HepG2 (cell line): Measurements from ENCODE around the gene CCNDBP1. TPM values are rescaled to one million over a fixed set of nuclear protein-coding genes. Genes with fewer than 3 reads are reported as not detected.

ENCODE experiments used
- ADNP ChIP-seq: sonication (generic); formaldehyde crosslinking; IDR thresholded peaks from 2 replicates; pipeline ENCODE4 v1.4.0; 2020; ENCODE audit warnings: missing genetic modification reagents
- AGO2 ChIP-seq: fragments of 200-400 bp; formaldehyde crosslinking; optimal IDR thresholded peaks from 2 replicates; pipeline ENCODE3; 2017; ENCODE audit warnings: mild to moderate bottlenecking, low read depth, low read length, moderate library complexity
- CENPT ChIP-seq: sonication (generic); formaldehyde crosslinking; IDR thresholded peaks from 2 replicates; pipeline ENCODE4 v1.8.0; 2022; ENCODE audit warnings: low read depth, mild to moderate bottlenecking, moderate library complexity, missing genetic modification reagents
- CHCHD3 ChIP-seq: sonication (generic); formaldehyde crosslinking; IDR thresholded peaks from 2 replicates; pipeline ENCODE4 v1.8.0; 2022; ENCODE audit warnings: mild to moderate bottlenecking, missing genetic modification reagents, moderate library complexity
- HIC2 ChIP-seq: sonication (generic); formaldehyde crosslinking; IDR thresholded peaks from 2 replicates; pipeline ENCODE4 v1.9.0; 2022; ENCODE audit warnings: low read depth, missing genetic modification reagents
- KLF12 ChIP-seq: sonication (generic); formaldehyde crosslinking; IDR thresholded peaks from 2 replicates; pipeline ENCODE4 v1.4.0; 2020; ENCODE audit warnings: missing genetic modification reagents, borderline replicate concordance
- MAZ ChIP-seq, 2 experiments: sonication (generic) in 1 of 2; formaldehyde crosslinking in 1 of 2; IDR thresholded peaks; 2 replicates each; pipeline versions ENCODE4 v1.5.0 to v1.6.1; 2012 to 2020; ENCODE audit warnings: low read depth in 2 of 2, mild to moderate bottlenecking in 2 of 2, borderline replicate concordance in 1 of 2, improper control_type of control experiment in 1 of 2, low read length in 1 of 2, missing genetic modification reagents in 1 of 2, moderate library complexity in 1 of 2
- MYPOP ChIP-seq: sonication (generic); formaldehyde crosslinking; IDR thresholded peaks from 2 replicates; pipeline ENCODE4 v1.8.1; 2023; ENCODE audit warnings: mild to moderate bottlenecking, moderate library complexity, missing genetic modification reagents
- NR2C2 ChIP-seq: sonication (generic); formaldehyde crosslinking; IDR thresholded peaks from 2 replicates; pipeline ENCODE4 v1.4.0; 2020; ENCODE audit warnings: missing genetic modification reagents, mild to moderate bottlenecking, moderate library complexity, borderline replicate concordance
- PITX1 ChIP-seq: sonication (generic); formaldehyde crosslinking; IDR thresholded peaks from 2 replicates; pipeline ENCODE4 v1.5.1; 2020; ENCODE audit warnings: mild to moderate bottlenecking, missing genetic modification reagents
- POGZ ChIP-seq: sonication (generic); formaldehyde crosslinking; IDR thresholded peaks from 2 replicates; pipeline ENCODE4 v1.4.0; 2020; ENCODE audit warnings: mild to moderate bottlenecking, missing genetic modification reagents
- REXO4 ChIP-seq: sonication (generic); formaldehyde crosslinking; IDR thresholded peaks from 2 replicates; pipeline ENCODE4 v1.8.0; 2022; ENCODE audit warnings: missing genetic modification reagents, mild to moderate bottlenecking, borderline replicate concordance
- SIN3A ChIP-seq: IDR thresholded peaks from 2 replicates; pipeline ENCODE4 v1.6.1; 2011; ENCODE audit warnings: low read depth, mild to moderate bottlenecking, control low read depth, low read length, borderline replicate concordance
- SKIL ChIP-seq: sonication (generic); formaldehyde crosslinking; IDR thresholded peaks from 2 replicates; pipeline ENCODE4 v1.8.0; 2022; ENCODE audit warnings: missing genetic modification reagents, mild to moderate bottlenecking, moderate library complexity, borderline replicate concordance
- STAT5B ChIP-seq: sonication (generic); formaldehyde crosslinking; IDR thresholded peaks from 2 replicates; pipeline ENCODE4 v1.4.0; 2020; ENCODE audit warnings: missing genetic modification reagents
- YEATS4 ChIP-seq: sonication (generic); formaldehyde crosslinking; IDR thresholded peaks from 2 replicates; pipeline ENCODE4 v1.4.0; 2020; ENCODE audit warnings: missing genetic modification reagents, borderline replicate concordance
- ZMYM2 ChIP-seq: sonication (generic); formaldehyde crosslinking; IDR thresholded peaks from 2 replicates; pipeline ENCODE4 v1.8.0; 2022; ENCODE audit warnings: mild to moderate bottlenecking, missing genetic modification reagents
- ZNF34 ChIP-seq: sonication (generic); formaldehyde crosslinking; IDR thresholded peaks from 2 replicates; pipeline ENCODE4 v1.4.0; 2020; ENCODE audit warnings: mild to moderate bottlenecking, missing genetic modification reagents, borderline replicate concordance
- ZNF496 ChIP-seq: sonication (generic); formaldehyde crosslinking; IDR thresholded peaks from 2 replicates; pipeline ENCODE4 v1.8.1; 2023; ENCODE audit warnings: mild to moderate bottlenecking, moderate library complexity, missing genetic modification reagents; ENCODE audit not compliant: insufficient replicate concordance
- ZNF557 ChIP-seq: sonication (generic); formaldehyde crosslinking; IDR thresholded peaks from 2 replicates; pipeline ENCODE4 v1.4.0; 2020; ENCODE audit warnings: missing genetic modification reagents
- ZNF567 ChIP-seq: sonication (generic); formaldehyde crosslinking; IDR thresholded peaks from 2 replicates; pipeline ENCODE4 v1.8.1; 2023; ENCODE audit warnings: mild to moderate bottlenecking, missing genetic modification reagents, borderline replicate concordance
- ZNF589 ChIP-seq: sonication (generic); formaldehyde crosslinking; conservative IDR thresholded peaks from 2 replicates; pipeline ENCODE4 v1.8.0; 2022; ENCODE audit warnings: mild to moderate bottlenecking, moderate library complexity, missing genetic modification reagents
- ZNF605 ChIP-seq: sonication (generic); formaldehyde crosslinking; IDR thresholded peaks from 2 replicates; pipeline ENCODE4 v1.8.0; 2022; ENCODE audit warnings: mild to moderate bottlenecking, missing genetic modification reagents
- polyA plus RNA-seq, 8 experiments: library from polyadenylated mRNA; depleted of rRNA in 3 of 8; stranded (reverse) in 7 of 8; unstranded in 1 of 8; fragments of >200 nt; fragmentation: Illumina TruSeq in 4 of 8; extraction: Trizol in 4 of 8; gene quantifications; 2 replicates each; pipeline versions ENCODE4 v1.2.1 to v1.2.3, GENCODE V29; 2011 to 2016; ENCODE audit warnings: low read depth in 4 of 8, missing spikeins in 1 of 8, mixed read lengths in 1 of 8; ENCODE audit not compliant: insufficient read depth in 1 of 8
- total RNA-seq, 5 experiments: library from RNA; depleted of rRNA; stranded (reverse); fragments of >200 nt; fragmentation: Illumina TruSeq; extraction: Trizol; gene quantifications; 2 replicates each; pipeline ENCODE4 v1.2.3, GENCODE V29; 2016; ENCODE audit warnings: low read depth in 1 of 5

CCNDBP1 gene
- total and polyA plus RNA-seq, 2 of the 13 experiments (the other 11 are each of a cell fraction or from before 2014, with no cell fraction given): 24.8 to 42.3 TPM

- TF ChIP-seq HIC2 (CRISPR knock-in tag): peak; percentile 6; the same call in 1 of the 2 replicates
- peak; percentile 96 for TF ChIP-seq SIN3A
- TF ChIP-seq PITX1: peak; percentile 84
- TF ChIP-seq AGO2: peak; percentile 98
- TF ChIP-seq ZNF605 (CRISPR knock-in tag): peak; percentile 62
- no peak for TF ChIP-seq ZNF557 (CRISPR knock-in tag)
- peak; percentile 71; the same call in 1 of the 2 replicates for TF ChIP-seq MYPOP (CRISPR knock-in tag)
- TF ChIP-seq ZMYM2 (CRISPR knock-in tag): peak; percentile 36; the same call in 1 of the 2 replicates
- peak; percentile 90 for TF ChIP-seq NR2C2
- peak; percentile 79 for TF ChIP-seq MAZ (IDR thresholded peaks at IDR 0.05; ENCODE audit: borderline replicate concordance, low read depth, low read length)
- TF ChIP-seq MAZ (CRISPR knock-in tag; IDR thresholded peaks at IDR 0.05; ENCODE audit: low read depth): peak; percentile 90
- TF ChIP-seq CENPT (CRISPR knock-in tag): 0 out of 2 replicates have a peak, but pooled peaks have one; percentile 74
- peak; percentile 91 for TF ChIP-seq KLF12 (CRISPR knock-in tag)
- TF ChIP-seq POGZ (CRISPR knock-in tag): peak; percentile 67
- TF ChIP-seq ZNF567 (CRISPR knock-in tag): no peak
- TF ChIP-seq CHCHD3: 0 out of 2 replicates have a peak, but pooled peaks have one; percentile 50
- TF ChIP-seq ZNF34 (CRISPR knock-in tag): no peak
- TF ChIP-seq REXO4 (CRISPR knock-in tag): no peak
- no peak for TF ChIP-seq ADNP (CRISPR knock-in tag)
- TF ChIP-seq YEATS4 (CRISPR knock-in tag): peak; percentile 76
- TF ChIP-seq ZNF496 (CRISPR knock-in tag): no peak
- no peak for TF ChIP-seq ZNF589 (CRISPR knock-in tag)
- TF ChIP-seq SKIL (CRISPR knock-in tag): peak; percentile 65
- no peak for TF ChIP-seq STAT5B (CRISPR knock-in tag)
These were observed at the start of gene CCNDBP1 (continued) for GRCh38 chr15:43185157-43186002.
